ENCODE data around the gene PPM1E. TPM values are rescaled to one million over a fixed set of nuclear protein-coding genes. Genes with fewer than 3 reads are reported as not detected.

PPM1E gene
- polyA plus RNA-seq, 3 donors: not detected

DNA sequence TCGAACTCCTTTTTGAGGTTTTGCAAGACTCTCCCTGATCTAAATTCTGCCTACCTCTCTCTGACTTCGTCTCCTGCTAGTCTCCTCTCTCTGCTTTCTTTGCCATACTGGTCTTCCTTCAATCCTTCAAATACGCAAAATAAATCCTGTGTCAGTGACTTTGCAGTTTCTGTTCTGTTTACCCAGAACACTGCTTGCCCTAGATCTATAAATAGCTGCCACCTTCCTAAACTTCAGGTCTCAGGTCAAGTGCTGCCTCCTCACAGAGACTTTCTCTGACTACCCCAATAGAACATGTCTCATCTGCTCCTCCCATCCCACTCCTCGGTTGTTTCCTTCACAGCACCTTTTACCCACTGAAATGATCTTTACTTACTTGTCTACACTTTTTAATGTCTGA, 272.1 kb downstream of the PPM1E start:
- peak overlapping the region; percentile 28 for H3K9ac ChIP-seq (ENCODE audit: insufficient read depth, low read length, poor library complexity, severe bottlenecking)
- TF ChIP-seq, protein P1, sequence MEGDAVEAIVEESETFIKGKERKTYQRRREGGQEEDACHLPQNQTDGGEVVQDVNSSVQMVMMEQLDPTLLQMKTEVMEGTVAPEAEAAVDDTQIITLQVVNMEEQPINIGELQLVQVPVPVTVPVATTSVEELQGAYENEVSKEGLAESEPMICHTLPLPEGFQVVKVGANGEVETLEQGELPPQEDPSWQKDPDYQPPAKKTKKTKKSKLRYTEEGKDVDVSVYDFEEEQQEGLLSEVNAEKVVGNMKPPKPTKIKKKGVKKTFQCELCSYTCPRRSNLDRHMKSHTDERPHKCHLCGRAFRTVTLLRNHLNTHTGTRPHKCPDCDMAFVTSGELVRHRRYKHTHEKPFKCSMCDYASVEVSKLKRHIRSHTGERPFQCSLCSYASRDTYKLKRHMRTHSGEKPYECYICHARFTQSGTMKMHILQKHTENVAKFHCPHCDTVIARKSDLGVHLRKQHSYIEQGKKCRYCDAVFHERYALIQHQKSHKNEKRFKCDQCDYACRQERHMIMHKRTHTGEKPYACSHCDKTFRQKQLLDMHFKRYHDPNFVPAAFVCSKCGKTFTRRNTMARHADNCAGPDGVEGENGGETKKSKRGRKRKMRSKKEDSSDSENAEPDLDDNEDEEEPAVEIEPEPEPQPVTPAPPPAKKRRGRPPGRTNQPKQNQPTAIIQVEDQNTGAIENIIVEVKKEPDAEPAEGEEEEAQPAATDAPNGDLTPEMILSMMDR (IDR thresholded peaks at IDR 0.05): no peak
- no peaks in the 10 kb centered on the region for H4K20me1 ChIP-seq (ENCODE audit: insufficient read depth, low read length)
- H2AFZ ChIP-seq (ENCODE audit: insufficient read depth, low read depth, low read length, poor library complexity, severe bottlenecking): no peak overlapping the region
- Mint-ChIP-seq H3K4me1 (peaks cover 19% of the 10 kb centered on the region), H3K27ac (peak overlapping the region in 4 of 7 donors; percentile 1 to 50 (median 29)), H3K4me3 (peak overlapping the region in 1 of 2 donors; percentile 44), H3K9me3 (no peaks in the 10 kb centered on the region), H3K36me3 (peaks cover 22 to 23% of the 10 kb centered on the region in 2 donors), H3K27me3 (ENCODE audit: low read depth in 3 of 3) (peaks cover 0 to 3% (median 0%) of the 10 kb centered on the region in 3 donors)
- peaks cover 3 to 31% of the 10 kb centered on the region in 2 donors for H3K36me3 ChIP-seq (replicated peaks in 1 of 2; ENCODE audit: control insufficient read depth in 1 of 2, insufficient read depth in 2 of 2, low read length in 2 of 2)
- H3K9me3 ChIP-seq (replicated peaks in 1 of 2; ENCODE audit: control insufficient read depth in 1 of 2, insufficient read depth in 1 of 2, low read length in 2 of 2): no peaks in the 10 kb centered on the region
- no peak overlapping the region for H3K4me3 ChIP-seq (replicated peaks in 1 of 3; ENCODE audit: low read depth in 2 of 3, low read length in 3 of 3)
- WGBS (ENCODE audit: insufficient coverage): 6% methylated on average over 4 of the region's 4 CpGs
- intact Hi-C loops (cut with micrococcal nuclease): no loop called here
- no peak for DNase-seq
- no peak overlapping the region for H3K27ac ChIP-seq (ENCODE audit: low read depth in 1 of 2, low read length in 2 of 2)
- no peaks in the 10 kb centered on the region for H3K79me2 ChIP-seq (ENCODE audit: insufficient read depth, low read length)
- no peaks in the 10 kb centered on the region for H3K27me3 ChIP-seq (ENCODE audit: control insufficient read depth in 2 of 2, insufficient read depth in 2 of 2, low read length in 2 of 2)
- H3K4me1 ChIP-seq (ENCODE audit: control insufficient read depth in 1 of 2, insufficient read depth in 2 of 2, low read length in 2 of 2): peaks cover 16 to 19% of the 10 kb centered on the region in 2 donors
- no peak overlapping the region for H3K4me2 ChIP-seq (replicated peaks; ENCODE audit: extremely low read depth, low read length, poor library complexity, severe bottlenecking)

DNA sequence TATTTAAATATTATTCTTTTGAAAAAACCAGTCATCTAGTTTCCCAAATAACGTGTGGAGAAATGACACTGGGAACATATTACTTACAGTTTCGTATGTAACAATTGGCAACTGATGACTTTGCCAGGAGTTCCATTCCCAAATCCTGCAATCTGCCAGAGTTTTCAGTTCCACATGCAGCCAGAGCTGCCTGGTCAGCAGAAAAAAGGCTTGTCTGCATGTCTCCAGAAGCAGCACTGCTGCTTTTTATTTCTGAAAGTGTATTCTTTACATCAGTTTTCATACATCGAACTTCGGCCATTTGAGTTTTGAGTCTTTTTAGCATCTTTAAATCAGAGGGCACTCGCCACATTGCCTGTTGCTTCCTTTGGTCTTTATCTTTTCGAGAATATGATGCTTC, 272.7 kb downstream of the PPM1E start:
- WGBS (ENCODE audit: insufficient coverage): 92% methylated on average over 3 of the region's 6 CpGs
- Mint-ChIP-seq H3K27ac (no peak overlapping the region), H3K9me3 (no peaks in the 10 kb centered on the region), H3K27me3 (ENCODE audit: low read depth in 3 of 3) (peaks cover 0 to 2% (median 0%) of the 10 kb centered on the region in 3 donors), H3K4me3 (no peak overlapping the region), H3K36me3 (peaks cover 22 to 26% of the 10 kb centered on the region in 2 donors), H3K4me1 (peaks cover 19% of the 10 kb centered on the region)
- TF ChIP-seq, protein P1 (IDR thresholded peaks at IDR 0.05): no peak
- H3K4me2 ChIP-seq (replicated peaks; ENCODE audit: extremely low read depth, low read length, poor library complexity, severe bottlenecking): no peak overlapping the region
- H3K4me1 ChIP-seq (ENCODE audit: control insufficient read depth in 1 of 2, insufficient read depth in 2 of 2, low read length in 2 of 2): peaks cover 16 to 19% of the 10 kb centered on the region in 2 donors
- no peak overlapping the region for H3K27ac ChIP-seq (ENCODE audit: low read depth in 1 of 2, low read length in 2 of 2)
- H3K36me3 ChIP-seq (replicated peaks in 1 of 2; ENCODE audit: control insufficient read depth in 1 of 2, insufficient read depth in 2 of 2, low read length in 2 of 2): peaks cover 3 to 34% of the 10 kb centered on the region in 2 donors
- H2AFZ ChIP-seq (ENCODE audit: insufficient read depth, low read depth, low read length, poor library complexity, severe bottlenecking): no peak overlapping the region
- no peaks in the 10 kb centered on the region for H3K9me3 ChIP-seq (replicated peaks in 1 of 2; ENCODE audit: control insufficient read depth in 1 of 2, insufficient read depth in 1 of 2, low read length in 2 of 2)
- no peaks in the 10 kb centered on the region for H3K27me3 ChIP-seq (ENCODE audit: control insufficient read depth in 2 of 2, insufficient read depth in 2 of 2, low read length in 2 of 2)
- no peaks in the 10 kb centered on the region for H3K79me2 ChIP-seq (ENCODE audit: insufficient read depth, low read length)
- H4K20me1 ChIP-seq (ENCODE audit: insufficient read depth, low read length): no peaks in the 10 kb centered on the region
- DNase-seq: no peak
- H3K4me3 ChIP-seq (replicated peaks in 1 of 3; ENCODE audit: low read depth in 2 of 3, low read length in 3 of 3): no peak overlapping the region
- H3K9ac ChIP-seq (ENCODE audit: insufficient read depth, low read length, poor library complexity, severe bottlenecking): no peak overlapping the region
- intact Hi-C loops (cut with micrococcal nuclease): no loop called here

Data from CD14-positive monocyte (primary cell).